Measurements from ENCODE around the gene TXNRD2. TPM values are rescaled to one million over a fixed set of nuclear protein-coding genes. Genes with fewer than 3 reads are reported as not detected.

Gene TXNRD2
- total and polyA plus RNA-seq, 8 donors, result 6.4 to 69.5 (median 42.3) TPM

DNA sequence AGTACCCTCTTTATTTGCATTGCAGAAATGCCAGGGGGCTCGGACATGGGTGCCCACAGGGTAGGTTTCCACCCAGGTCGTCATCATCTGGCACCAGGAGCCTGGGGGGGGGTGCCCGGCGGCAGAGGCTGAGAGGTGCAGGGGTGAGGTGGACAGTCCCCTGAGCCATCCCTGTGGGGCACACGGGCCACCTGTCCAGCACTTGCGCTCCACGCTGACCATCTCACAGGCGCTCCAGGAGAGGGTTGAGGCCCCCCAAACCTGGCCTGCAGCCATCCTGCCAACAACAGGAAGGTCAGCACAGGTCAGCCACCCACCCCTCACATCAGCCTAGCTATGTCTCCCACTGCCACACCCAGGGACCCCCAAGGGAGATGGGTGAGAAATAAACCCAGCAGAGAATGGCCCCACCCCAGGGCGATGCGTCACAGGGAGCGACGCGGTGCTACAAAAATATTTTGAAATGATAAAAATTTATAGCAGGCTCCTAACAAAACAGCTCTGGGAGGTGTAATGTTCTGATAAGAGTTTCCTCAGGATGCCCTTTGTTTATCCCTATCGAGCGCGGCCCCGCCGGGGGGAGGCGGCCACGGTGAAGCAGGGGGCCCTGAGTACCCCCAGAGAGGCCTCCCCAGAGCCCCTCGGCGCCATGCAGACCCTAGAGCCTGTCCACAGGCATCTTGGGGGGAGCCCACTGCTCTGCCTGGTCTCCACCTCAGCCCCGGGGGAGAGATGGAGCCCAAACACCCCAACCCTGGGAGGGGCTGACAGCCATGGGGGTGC, 65.9 kb downstream of the TXNRD2 start:
- Histone ChIP-seq H3K36me3 (peaks cover 0 to 49% (median 40%) of the 10 kb centered on the region in 4 donors), H3K27me3 (no peaks in the 10 kb centered on the region), H3K27ac (no peak overlapping the region), H3K9me3 (no peaks in the 10 kb centered on the region), H3K4me3 (no peak overlapping the region), H3K4me1 (peaks cover under 1 to 36% (median 24%) of the 10 kb centered on the region in 4 donors)
- WGBS, 5 donors, result 76 to 83% (median 79%) methylated on average over 20 to 23 of the region's 23 CpGs
- TF ChIP-seq, protein P1, sequence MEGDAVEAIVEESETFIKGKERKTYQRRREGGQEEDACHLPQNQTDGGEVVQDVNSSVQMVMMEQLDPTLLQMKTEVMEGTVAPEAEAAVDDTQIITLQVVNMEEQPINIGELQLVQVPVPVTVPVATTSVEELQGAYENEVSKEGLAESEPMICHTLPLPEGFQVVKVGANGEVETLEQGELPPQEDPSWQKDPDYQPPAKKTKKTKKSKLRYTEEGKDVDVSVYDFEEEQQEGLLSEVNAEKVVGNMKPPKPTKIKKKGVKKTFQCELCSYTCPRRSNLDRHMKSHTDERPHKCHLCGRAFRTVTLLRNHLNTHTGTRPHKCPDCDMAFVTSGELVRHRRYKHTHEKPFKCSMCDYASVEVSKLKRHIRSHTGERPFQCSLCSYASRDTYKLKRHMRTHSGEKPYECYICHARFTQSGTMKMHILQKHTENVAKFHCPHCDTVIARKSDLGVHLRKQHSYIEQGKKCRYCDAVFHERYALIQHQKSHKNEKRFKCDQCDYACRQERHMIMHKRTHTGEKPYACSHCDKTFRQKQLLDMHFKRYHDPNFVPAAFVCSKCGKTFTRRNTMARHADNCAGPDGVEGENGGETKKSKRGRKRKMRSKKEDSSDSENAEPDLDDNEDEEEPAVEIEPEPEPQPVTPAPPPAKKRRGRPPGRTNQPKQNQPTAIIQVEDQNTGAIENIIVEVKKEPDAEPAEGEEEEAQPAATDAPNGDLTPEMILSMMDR (IDR thresholded peaks at IDR 0.05), result no peak
- TF ChIP-seq POLR2AphosphoS5 (IDR thresholded peaks at IDR 0.05) (no peak), EP300 (IDR thresholded peaks at IDR 0.05) (no peak), POLR2A (IDR thresholded peaks at IDR 0.05) (no peak)
- intact Hi-C loops (cut with DNase I; ENCODE audit: low total_unique reads), result no loop called here
- DNase-seq, result peak in 1 of 2 donors; percentile 6

DNA sequence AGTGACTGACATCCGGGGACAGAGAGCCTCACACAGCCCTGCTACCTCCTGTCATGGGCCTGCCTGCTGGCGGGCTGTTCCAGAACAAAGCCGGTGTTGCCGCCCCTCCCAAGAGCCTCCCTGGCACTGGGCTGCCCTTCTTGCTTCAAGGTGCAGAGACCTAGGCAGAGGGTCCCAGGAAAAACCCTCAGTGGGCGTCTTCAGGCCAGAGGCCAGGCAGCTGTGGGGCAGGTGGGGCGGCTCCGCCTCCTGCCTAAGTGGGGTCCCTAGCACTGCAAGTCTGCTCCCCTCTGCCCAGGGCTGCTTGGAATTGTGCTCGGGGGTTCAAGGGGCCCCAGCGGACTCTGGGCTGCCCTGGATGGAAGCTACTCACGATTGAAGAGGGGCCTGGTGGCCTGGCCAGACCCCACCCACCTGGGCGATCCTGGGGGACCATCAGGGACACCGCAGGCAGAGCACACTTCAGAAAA, 66.5 kb downstream of the TXNRD2 start:
- Histone ChIP-seq H3K27ac (no peak overlapping the region), H3K36me3 (peaks cover 0 to 47% (median 39%) of the 10 kb centered on the region in 4 donors), H3K27me3 (no peaks in the 10 kb centered on the region), H3K4me3 (no peak overlapping the region), H3K9me3 (no peaks in the 10 kb centered on the region), H3K4me1 (peaks cover 0 to 31% (median 21%) of the 10 kb centered on the region in 4 donors)
- intact Hi-C loops (cut with DNase I; ENCODE audit: low total_unique reads), result no loop called here
- no peak for TF ChIP-seq EP300 (IDR thresholded peaks at IDR 0.05)
- TF ChIP-seq POLR2AphosphoS5 (IDR thresholded peaks at IDR 0.05), result no peak
- no peak for TF ChIP-seq POLR2A (IDR thresholded peaks at IDR 0.05)
- TF ChIP-seq, protein P1 (IDR thresholded peaks at IDR 0.05), result no peak
- DNase-seq, result peak in 1 of 2 donors; percentile 9
- 75 to 86% (median 81%) methylated on average over 5 to 12 of the region's 12 CpGs for WGBS, 5 donors

DNA sequence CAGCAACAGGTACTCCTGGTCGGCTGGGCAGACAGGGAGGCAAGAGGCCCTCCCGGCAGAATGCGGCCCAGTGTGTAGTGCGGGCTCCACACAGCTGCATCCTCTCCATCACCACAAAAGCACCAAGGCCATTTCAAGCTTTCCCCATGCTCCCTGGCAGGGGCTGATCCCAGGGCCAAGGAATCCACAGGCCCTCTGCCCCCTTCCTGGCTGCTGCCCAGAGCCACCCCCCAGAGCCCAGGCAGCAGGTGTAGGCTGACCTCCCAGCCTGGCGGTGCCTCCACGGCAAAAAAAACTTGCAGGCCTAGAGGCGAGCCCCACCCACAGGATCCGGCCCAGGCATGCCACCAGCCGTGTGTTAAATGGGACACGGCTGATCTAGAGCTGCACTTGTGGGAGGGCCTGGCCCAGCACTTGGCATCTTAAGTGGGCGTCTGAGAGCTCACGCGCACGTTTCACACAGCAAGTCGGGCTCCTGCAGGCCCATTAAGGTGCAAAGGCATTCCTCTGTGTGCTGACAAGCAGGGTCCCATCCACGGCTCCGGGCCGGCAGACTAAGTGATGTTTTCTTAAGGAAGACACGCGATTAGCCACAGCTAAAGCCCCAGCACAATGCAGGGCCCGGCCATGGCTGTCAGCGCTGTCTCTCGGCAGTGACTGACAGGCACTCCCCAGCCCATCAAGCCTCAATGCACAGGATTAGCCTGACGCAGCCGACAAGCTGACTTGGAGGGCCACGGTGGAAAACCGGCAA, 67.1 kb downstream of the TXNRD2 start:
- Histone ChIP-seq H3K4me1 (peaks cover 0 to 29% (median 21%) of the 10 kb centered on the region in 4 donors), H3K27me3 (no peaks in the 10 kb centered on the region), H3K27ac (no peak overlapping the region), H3K4me3 (no peak overlapping the region), H3K9me3 (no peaks in the 10 kb centered on the region), H3K36me3 (peaks cover 0 to 41% (median 34%) of the 10 kb centered on the region in 4 donors)
- intact Hi-C loops (cut with DNase I; ENCODE audit: low total_unique reads), result no loop called here
- WGBS, 5 donors, result 45 to 63% (median 51%) methylated on average over 14 to 27 of the region's 27 CpGs
- TF ChIP-seq POLR2AphosphoS5 (IDR thresholded peaks at IDR 0.05), result no peak
- TF ChIP-seq POLR2A (IDR thresholded peaks at IDR 0.05), result no peak
- TF ChIP-seq, protein P1 (IDR thresholded peaks at IDR 0.05), result no peak
- no peak for TF ChIP-seq EP300 (IDR thresholded peaks at IDR 0.05)
- peak; percentile 47 to 57 for DNase-seq

DNA sequence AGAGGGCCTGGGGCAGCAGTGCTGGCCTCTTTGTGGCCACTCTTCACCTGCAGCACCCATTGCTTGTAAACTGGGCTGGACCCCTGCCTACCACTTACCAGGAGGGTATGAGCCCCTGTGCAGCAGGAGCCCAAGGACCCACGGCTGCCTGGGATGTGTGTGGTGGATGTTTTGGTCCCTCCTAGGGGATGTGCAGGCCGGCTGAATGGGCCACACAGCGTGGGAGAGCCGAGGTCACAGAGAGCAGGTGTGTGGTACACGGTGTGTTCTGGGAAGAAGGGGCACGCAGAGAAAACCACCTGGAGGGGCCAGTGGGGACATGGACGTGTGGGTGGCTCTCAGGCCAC, 67.7 kb downstream of the TXNRD2 start:
- intact Hi-C loops (cut with DNase I; ENCODE audit: low total_unique reads), result no loop called here
- no peaks in the 10 kb centered on the region for H3K27me3 ChIP-seq
- peaks cover 0 to 29% (median 21%) of the 10 kb centered on the region in 4 donors for H3K4me1 ChIP-seq
- WGBS, 5 donors, result 66 to 76% (median 72%) methylated on average over 7 of the region's 7 CpGs
- no peaks in the 10 kb centered on the region for H3K9me3 ChIP-seq
- H3K36me3 ChIP-seq, result peaks cover 0 to 41% (median 34%) of the 10 kb centered on the region in 4 donors
- DNase-seq, result no peak
- no peak overlapping the region for H3K27ac ChIP-seq
- H3K4me3 ChIP-seq, result no peak overlapping the region
- TF ChIP-seq EP300 (IDR thresholded peaks at IDR 0.05), result no peak
- no peak for TF ChIP-seq POLR2A (IDR thresholded peaks at IDR 0.05)
- no peak for TF ChIP-seq POLR2AphosphoS5 (IDR thresholded peaks at IDR 0.05)
- TF ChIP-seq, protein P1 (IDR thresholded peaks at IDR 0.05), result no peak
